NCI-H345 treated with DMSO at 0.1 percent for 48 hours (cell line): ENCODE measurements around the gene GSTA1.
"Not testable (repeated sequence)": the region's sequence is repeated elsewhere in the genome, so short reads cannot be mapped to it uniquely, and the experiment has no call there.

Experiments used
- DNase-seq: peaks from one replicate; lab custom pipeline; 2025; ENCODE audit not compliant: unreplicated experiment; lab: John Stamatoyannopoulos, UW

The GSTA1 gene

DNA sequence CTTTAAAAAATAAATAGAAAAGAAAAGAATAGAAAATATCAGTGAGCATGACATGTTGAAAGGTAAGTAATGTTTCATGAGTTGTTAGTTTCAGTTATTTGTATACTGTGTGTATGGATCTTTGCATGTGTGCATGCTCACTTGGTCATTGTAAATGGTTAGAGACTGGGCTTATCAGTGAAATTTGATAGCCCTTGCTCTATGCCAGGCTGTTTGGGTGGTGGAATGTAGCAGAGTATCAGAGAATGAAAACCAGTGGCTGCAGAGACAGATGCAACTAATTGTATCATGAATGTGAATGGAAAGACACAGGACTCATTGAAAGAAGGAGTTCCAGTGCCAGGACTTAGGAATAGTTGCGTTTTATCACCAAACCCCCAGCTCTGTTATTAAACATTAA lies 44.5 kb downstream of the GSTA1 start:
- DNase-seq, result no peak

GRCh38 chr6:52757651-52758338 lies 45.8 kb downstream of the GSTA1 start:
- DNase-seq, result not testable (repeated sequence)

- no peak for DNase-seq
Measured at GRCh38 chr6:52754443-52754842, 49.2 kb downstream of the GSTA1 start.

GRCh38 chr6:52753137-52753536 lies 50.5 kb downstream of the GSTA1 start:
- DNase-seq, result not testable (repeated sequence)

- DNase-seq, result no peak
Measured at GRCh38 chr6:52752310-52752709, 51.3 kb downstream of the GSTA1 start.

GRCh38 chr6:52749556-52750152 lies 54.0 kb downstream of the GSTA1 start:
- no peak for DNase-seq

GRCh38 chr6:52747301-52747700 lies 56.3 kb downstream of the GSTA1 start:
- DNase-seq, result not testable (repeated sequence)

DNA sequence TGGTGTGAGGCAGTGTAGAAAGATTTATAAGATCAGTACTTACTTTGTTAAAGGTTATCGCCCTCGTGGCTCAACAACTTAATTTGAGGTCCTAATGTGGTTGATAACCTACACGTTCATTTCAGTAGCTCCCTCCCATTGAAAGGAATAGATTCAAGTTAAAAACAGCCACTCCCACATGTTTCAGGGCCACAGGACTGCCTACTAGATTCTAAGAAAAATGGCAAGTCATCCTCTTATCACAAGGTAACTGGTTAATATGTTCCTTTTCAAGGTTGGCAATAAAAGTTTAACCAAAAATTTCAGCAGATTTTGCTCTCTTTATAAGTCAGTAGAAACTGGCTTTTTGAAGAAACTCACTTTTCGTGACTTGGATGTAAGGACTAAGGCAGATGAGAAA lies 57.4 kb downstream of the GSTA1 start:
- DNase-seq, result no peak

GRCh38 chr6:52745764-52746201 lies 57.8 kb downstream of the GSTA1 start:
- no peak for DNase-seq

- no peak for DNase-seq
Measured at GRCh38 chr6:52741872-52742271, 61.7 kb downstream of the GSTA1 start.
